Measurements from ENCODE around the gene ZNF544.

Gene ZNF544

GRCh38 chr19:58305932-58306323 is 77.2 kb downstream of the ZNF544 start:
- no peak for DNase-seq

GRCh38 chr19:58307736-58308135 is 79.0 kb downstream of the ZNF544 start:
- no peak for DNase-seq

GRCh38 chr19:58310685-58311084 is 82.0 kb downstream of the ZNF544 start:
- peak; percentile 8 for DNase-seq

- DNase-seq = no peak
These were observed 82.7 kb downstream of the ZNF544 start for GRCh38 chr19:58311345-58311865.
